Measurements from ENCODE around the gene FIG4. TPM values are rescaled to one million over a fixed set of nuclear protein-coding genes. Genes with fewer than 3 reads are reported as not detected.

FIG4 gene
- total and polyA plus RNA-seq, 2 of the 13 experiments (the other 11 are each of a cell fraction or from before 2014, with no cell fraction given): 5.5 to 7.9 TPM

DNA sequence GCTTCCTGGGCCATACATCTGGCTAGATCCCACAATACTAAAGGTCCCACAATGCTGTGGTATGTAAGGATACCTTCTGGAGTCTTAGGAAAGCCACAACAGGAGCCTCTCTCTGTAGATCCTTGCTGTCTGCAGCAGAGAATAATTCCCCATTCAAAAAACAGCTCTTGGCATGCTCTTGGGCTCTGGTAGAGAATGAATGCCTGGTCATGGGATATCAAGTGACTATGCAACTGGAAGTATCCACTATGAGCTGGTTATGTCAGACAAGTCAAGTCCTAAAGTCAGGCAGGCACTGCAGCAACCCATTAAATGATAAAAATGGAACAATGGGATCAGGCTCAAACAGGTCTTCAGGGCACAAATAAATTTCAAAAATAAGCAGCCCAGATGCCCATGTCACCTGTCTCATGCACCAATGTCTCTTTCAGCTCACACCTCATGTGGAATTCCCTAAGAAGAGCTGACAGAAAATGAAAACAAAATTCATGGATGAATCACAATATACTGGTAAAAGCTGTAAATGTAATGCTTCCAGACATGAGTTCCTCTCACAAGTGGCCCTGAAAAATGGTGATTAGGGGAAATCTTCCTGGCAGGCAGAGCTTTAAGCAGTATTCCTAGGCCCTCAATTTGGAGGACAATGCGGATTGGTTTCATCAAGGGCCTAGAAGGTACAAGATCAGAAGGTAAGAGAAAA is 4.4 kb upstream of the FIG4 start:
- ATAC-seq (no peak), DNase-seq (ENCODE audit: low spot score) (no peak), FAIRE-seq (no peak)
- intact Hi-C loops (cut with micrococcal nuclease; ENCODE audit: unreplicated experiment): no loop called here
- Histone ChIP-seq H3K4me2 (ENCODE audit: low read depth, low read length) (no peak overlapping the region), H3K27ac (ENCODE audit: extremely low read length, insufficient read depth, low read length) (no peak overlapping the region), H3K27me3 (ENCODE audit: control insufficient read depth in 1 of 2, insufficient read depth in 2 of 2, low read length in 2 of 2) (no peaks in the 10 kb centered on the region), H3K4me1 (ENCODE audit: insufficient read depth, low read length) (peaks cover 9% of the 10 kb centered on the region; the same call in 1 of the 2 replicates), H3K4me3 (replicated peaks in 1 of 3; ENCODE audit: insufficient read depth in 1 of 3, low read depth in 2 of 3, low read length in 3 of 3) (no peak overlapping the region), H4K20me1 (ENCODE audit: insufficient read depth, low read length) (no peaks in the 10 kb centered on the region), H3K9me3 (ENCODE audit: low read length) (no peaks in the 10 kb centered on the region), H3K79me2 (ENCODE audit: insufficient read depth, low read length) (no peaks in the 10 kb centered on the region), H2AFZ (ENCODE audit: low read length) (no peak overlapping the region), H3K36me3 (replicated peaks in 1 of 2; ENCODE audit: control insufficient read depth in 1 of 2, insufficient read depth in 2 of 2, low read length in 2 of 2) (no peaks in the 10 kb centered on the region), H3K9ac (ENCODE audit: insufficient read depth, low read depth, low read length) (no peak overlapping the region)
- no TSS peak for BruUV-seq (replicated peaks)
- ChIA-PET POLR2A (no interaction called here), CTCF (ENCODE audit: low intra/inter-chr PET ratio, low total read pairs) (no interaction called here)
- 100% methylated on average over 1 of the region's 1 CpG for WGBS (ENCODE audit: low lambda C conversion rate)
- in situ Hi-C loops (cut with HindIII; ENCODE audit: extremely low pct_ligation_motif_present, low pct_unique_long_range_greater_than_20kb): no loop called here
- TF ChIP-seq ZNF552 (CRISPR knock-in tag; IDR thresholded peaks at IDR 0.05; ENCODE audit: borderline replicate concordance) (no peak), HDAC6 (IDR thresholded peaks at IDR 0.05; ENCODE audit: low read depth, low read length) (no peak), XRCC5 (optimal IDR thresholded peaks at IDR 0.05; ENCODE audit: low read length) (no peak), ZNF335 (CRISPR knock-in tag; IDR thresholded peaks at IDR 0.05) (no peak), ADNP (CRISPR knock-in tag; IDR thresholded peaks at IDR 0.05) (no peak), PHF20 (CRISPR knock-in tag; IDR thresholded peaks at IDR 0.05) (no peak), ZNF766 (CRISPR knock-in tag; IDR thresholded peaks at IDR 0.05; ENCODE audit: borderline replicate concordance) (no peak), FOXK2 (IDR thresholded peaks at IDR 0.05) (no peak), ZNF674 (CRISPR knock-in tag; IDR thresholded peaks at IDR 0.05; ENCODE audit: low read depth) (no peak), ZNF331 (CRISPR knock-in tag; IDR thresholded peaks at IDR 0.05) (no peak), MTF2 (CRISPR knock-in tag; IDR thresholded peaks at IDR 0.05; ENCODE audit: borderline replicate concordance) (no peak)
- TF ChIP-seq, protein P1, sequence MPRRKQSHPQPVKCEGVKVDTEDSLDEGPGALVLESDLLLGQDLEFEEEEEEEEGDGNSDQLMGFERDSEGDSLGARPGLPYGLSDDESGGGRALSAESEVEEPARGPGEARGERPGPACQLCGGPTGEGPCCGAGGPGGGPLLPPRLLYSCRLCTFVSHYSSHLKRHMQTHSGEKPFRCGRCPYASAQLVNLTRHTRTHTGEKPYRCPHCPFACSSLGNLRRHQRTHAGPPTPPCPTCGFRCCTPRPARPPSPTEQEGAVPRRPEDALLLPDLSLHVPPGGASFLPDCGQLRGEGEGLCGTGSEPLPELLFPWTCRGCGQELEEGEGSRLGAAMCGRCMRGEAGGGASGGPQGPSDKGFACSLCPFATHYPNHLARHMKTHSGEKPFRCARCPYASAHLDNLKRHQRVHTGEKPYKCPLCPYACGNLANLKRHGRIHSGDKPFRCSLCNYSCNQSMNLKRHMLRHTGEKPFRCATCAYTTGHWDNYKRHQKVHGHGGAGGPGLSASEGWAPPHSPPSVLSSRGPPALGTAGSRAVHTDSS (CRISPR knock-in tag; conservative IDR thresholded peaks at IDR 0.05): no peak
- TF ChIP-seq, protein P2, sequence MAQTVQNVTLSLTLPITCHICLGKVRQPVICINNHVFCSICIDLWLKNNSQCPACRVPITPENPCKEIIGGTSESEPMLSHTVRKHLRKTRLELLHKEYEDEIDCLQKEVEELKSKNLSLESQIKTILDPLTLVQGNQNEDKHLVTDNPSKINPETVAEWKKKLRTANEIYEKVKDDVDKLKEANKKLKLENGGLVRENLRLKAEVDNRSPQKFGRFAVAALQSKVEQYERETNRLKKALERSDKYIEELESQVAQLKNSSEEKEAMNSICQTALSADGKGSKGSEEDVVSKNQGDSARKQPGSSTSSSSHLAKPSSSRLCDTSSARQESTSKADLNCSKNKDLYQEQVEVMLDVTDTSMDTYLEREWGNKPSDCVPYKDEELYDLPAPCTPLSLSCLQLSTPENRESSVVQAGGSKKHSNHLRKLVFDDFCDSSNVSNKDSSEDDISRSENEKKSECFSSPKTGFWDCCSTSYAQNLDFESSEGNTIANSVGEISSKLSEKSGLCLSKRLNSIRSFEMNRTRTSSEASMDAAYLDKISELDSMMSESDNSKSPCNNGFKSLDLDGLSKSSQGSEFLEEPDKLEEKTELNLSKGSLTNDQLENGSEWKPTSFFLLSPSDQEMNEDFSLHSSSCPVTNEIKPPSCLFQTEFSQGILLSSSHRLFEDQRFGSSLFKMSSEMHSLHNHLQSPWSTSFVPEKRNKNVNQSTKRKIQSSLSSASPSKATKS (CRISPR knock-in tag; IDR thresholded peaks at IDR 0.05): no peak
- TF ChIP-seq, protein P3, sequence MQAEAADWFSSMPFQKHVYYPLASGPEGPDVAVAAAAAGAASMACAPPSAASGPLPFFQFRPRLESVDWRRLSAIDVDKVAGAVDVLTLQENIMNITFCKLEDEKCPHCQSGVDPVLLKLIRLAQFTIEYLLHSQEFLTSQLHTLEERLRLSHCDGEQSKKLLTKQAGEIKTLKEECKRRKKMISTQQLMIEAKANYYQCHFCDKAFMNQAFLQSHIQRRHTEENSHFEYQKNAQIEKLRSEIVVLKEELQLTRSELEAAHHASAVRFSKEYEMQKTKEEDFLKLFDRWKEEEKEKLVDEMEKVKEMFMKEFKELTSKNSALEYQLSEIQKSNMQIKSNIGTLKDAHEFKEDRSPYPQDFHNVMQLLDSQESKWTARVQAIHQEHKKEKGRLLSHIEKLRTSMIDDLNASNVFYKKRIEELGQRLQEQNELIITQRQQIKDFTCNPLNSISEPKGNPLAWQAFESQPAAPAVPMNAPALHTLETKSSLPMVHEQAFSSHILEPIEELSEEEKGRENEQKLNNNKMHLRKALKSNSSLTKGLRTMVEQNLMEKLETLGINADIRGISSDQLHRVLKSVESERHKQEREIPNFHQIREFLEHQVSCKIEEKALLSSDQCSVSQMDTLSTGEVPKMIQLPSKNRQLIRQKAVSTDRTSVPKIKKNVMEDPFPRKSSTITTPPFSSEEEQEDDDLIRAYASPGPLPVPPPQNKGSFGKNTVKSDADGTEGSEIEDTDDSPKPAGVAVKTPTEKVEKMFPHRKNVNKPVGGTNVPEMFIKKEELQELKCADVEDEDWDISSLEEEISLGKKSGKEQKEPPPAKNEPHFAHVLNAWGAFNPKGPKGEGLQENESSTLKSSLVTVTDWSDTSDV (CRISPR knock-in tag; IDR thresholded peaks at IDR 0.05): no peak

Measured in HepG2 (cell line).